GM12878 (cell line): ENCODE results near the gene SFMBT1. TPM values are rescaled to one million over a fixed set of nuclear protein-coding genes. Genes with fewer than 3 reads are reported as not detected.

Experiments
- ATAC-seq: fragments of 200-7000 bp; cut with Tn5 transposase; 3 replicates; pipeline ENCODE4 v1.9.1; 2020; ENCODE audit warnings: mild to moderate bottlenecking, moderate library complexity
- BruUV-seq: library from RNA; stranded (reverse); fragments of 400-500 nt; replicated peaks from 2 replicates; lab custom pipeline; 2021; lab: Mats Ljungman, UMichigan
- CTCF ChIA-PET: fragments of 300-600 bp; sonication (Branson Sonifier 250); formaldehyde crosslinking; extraction: SDS; loops from one replicate; lab custom pipeline; 2021; ENCODE audit warnings: inconsistent platforms; lab: Yijun Ruan, JAX
- POLR2A ChIA-PET: fragments of 350-600 bp; formaldehyde crosslinking; extraction: SDS; loops from one replicate; lab custom pipeline; 2021; ENCODE audit warnings: inconsistent platforms; lab: Charles Lee
- RAD21 ChIA-PET: fragments of 300-600 bp; sonication (Branson Sonifier 250); formaldehyde crosslinking; loops from one replicate; lab custom pipeline; 2023; ENCODE audit warnings: antibody characterized with exemption; ENCODE audit not compliant: unreplicated experiment; lab: Charles Lee
- SMC1A ChIA-PET: fragments of 300-600 bp; sonication (Branson Sonifier 250); formaldehyde crosslinking; loops from one replicate; lab custom pipeline; 2023; ENCODE audit not compliant: unreplicated experiment, uncharacterized antibody; lab: Charles Lee
- DNase-seq: peaks from one replicate; pipeline ENCODE4 v3.0.0-alpha.2; 2011; ENCODE audit warnings: low read depth, low spot score
- FAIRE-seq: peaks from 3 replicates; lab custom pipeline; 2011; peaks lifted over from hg19 to GRCh38; lab: Jason Lieb, UNC
- H2AFZ ChIP-seq: 2 replicates; pipeline ENCODE4 v1.6.0; 2011; ENCODE audit warnings: low read depth, low read length, control low read depth; ENCODE audit not compliant: control insufficient read depth
- H3K27ac ChIP-seq: 2 replicates; pipeline ENCODE4 v1.5.1; 2011; ENCODE audit warnings: control low read depth; ENCODE audit not compliant: control insufficient read depth, insufficient read depth
- H3K27me3 ChIP-seq, 2 experiments: replicated peaks in 1 of 2; 2 replicates each; pipeline versions ENCODE4 v1.6.0 to v1.6.1; 2011; ENCODE audit warnings: low read length in 1 of 2; ENCODE audit not compliant: control insufficient read depth in 2 of 2, insufficient read depth in 2 of 2
- H3K36me3 ChIP-seq, 2 experiments: 2 replicates each; pipeline ENCODE4 v1.5.1; 2011; ENCODE audit warnings: low read length in 1 of 2; ENCODE audit not compliant: control insufficient read depth in 2 of 2, insufficient read depth in 2 of 2
- H3K4me1 ChIP-seq: 2 replicates; pipeline ENCODE4 v1.6.1; 2011; ENCODE audit warnings: mild to moderate bottlenecking, low read length, moderate library complexity, mixed read lengths; ENCODE audit not compliant: control insufficient read depth, insufficient read depth
- H3K4me2 ChIP-seq: 2 replicates; pipeline ENCODE4 v1.6.0; 2011; ENCODE audit warnings: control low read depth; ENCODE audit not compliant: control insufficient read depth, insufficient read depth
- H3K4me3 ChIP-seq: fragments of 200-600 bp; sonication (generic); 2 replicates; pipeline ENCODE4 v1.5.1; 2016
- H3K79me2 ChIP-seq: 2 replicates; pipeline ENCODE4 v1.6.0; 2011; ENCODE audit warnings: low read length; ENCODE audit not compliant: control insufficient read depth, insufficient read depth
- H3K9ac ChIP-seq: 2 replicates; pipeline ENCODE4 v1.8.0; 2011; ENCODE audit warnings: low read length, control low read depth, mixed read lengths; ENCODE audit not compliant: control insufficient read depth, insufficient read depth
- H3K9me3 ChIP-seq: replicated peaks from 3 replicates; pipeline ENCODE4 v1.5.1; 2011; ENCODE audit warnings: mild to moderate bottlenecking, low read length; ENCODE audit not compliant: control insufficient read depth, insufficient read depth
- H4K20me1 ChIP-seq: 2 replicates; pipeline ENCODE4 v1.6.0; 2011; ENCODE audit not compliant: control insufficient read depth, insufficient read depth
- BHLHE40 ChIP-seq, 2 experiments: fragments of 450-650 bp in 1 of 2; IDR thresholded peaks; 2 replicates each; pipeline ENCODE4 v1.6.1; 2011 to 2017; ENCODE audit warnings: low read depth in 2 of 2, borderline replicate concordance in 1 of 2, improper control_type of control experiment in 1 of 2, low read length in 1 of 2, mild to moderate bottlenecking in 1 of 2
- GABPA ChIP-seq: IDR thresholded peaks from 2 replicates; pipeline ENCODE4 v1.6.1; 2014; ENCODE audit warnings: antibody characterized with exemption, low read depth, mild to moderate bottlenecking, inconsistent platforms
- MEF2B ChIP-seq: fragments of 450-650 bp; IDR thresholded peaks from 2 replicates; pipeline ENCODE4 v1.6.1; 2018; ENCODE audit warnings: mild to moderate bottlenecking, moderate library complexity; ENCODE audit not compliant: partially characterized antibody, poor library complexity, severe bottlenecking
- MTA3 ChIP-seq: IDR thresholded peaks from 2 replicates; pipeline ENCODE4 v1.6.1; 2012; ENCODE audit warnings: low read length, inconsistent platforms, borderline replicate concordance
- MXI1 ChIP-seq: fragments of 150-350 bp; IDR thresholded peaks from 2 replicates; pipeline ENCODE4 v1.6.1; 2011; ENCODE audit warnings: low read depth, mild to moderate bottlenecking, inconsistent platforms, low read length, improper control_type of control experiment
- POU2F2 ChIP-seq: IDR thresholded peaks from 3 replicates; pipeline ENCODE4 v1.6.1; 2011; ENCODE audit warnings: low read depth, mild to moderate bottlenecking, low read length, borderline replicate concordance
- RAD21 ChIP-seq: IDR thresholded peaks from 2 replicates; pipeline ENCODE4 v1.6.1; 2011; ENCODE audit warnings: mild to moderate bottlenecking, low read depth, low read length, moderate library complexity; ENCODE audit not compliant: insufficient read depth
- RCOR1 ChIP-seq: conservative IDR thresholded peaks from 2 replicates; pipeline ENCODE4 v1.6.1; 2012; ENCODE audit warnings: low read depth, low read length, improper control_type of control experiment
- RELA ChIP-seq: fragments of 450-650 bp; IDR thresholded peaks from 2 replicates; pipeline ENCODE4 v1.8.0; 2014; ENCODE audit warnings: borderline replicate concordance; ENCODE audit not compliant: partially characterized antibody
- SIN3A ChIP-seq: IDR thresholded peaks from 2 replicates; pipeline ENCODE4 v1.6.1; 2012; ENCODE audit warnings: low read depth, low read length, improper control_type of control experiment
- SMARCA5 ChIP-seq: fragments of 450-650 bp; IDR thresholded peaks from 2 replicates; pipeline ENCODE4 v1.6.1; 2017; ENCODE audit warnings: mild to moderate bottlenecking
- SMC3 ChIP-seq: IDR thresholded peaks from 2 replicates; pipeline ENCODE4 v1.6.1; 2011; ENCODE audit warnings: low read length, improper control_type of control experiment, borderline replicate concordance
- SREBF1 ChIP-seq: IDR thresholded peaks from 2 replicates; pipeline ENCODE4 v1.6.1; 2012; ENCODE audit warnings: mild to moderate bottlenecking, low read length
- WRNIP1 ChIP-seq: IDR thresholded peaks from 2 replicates; pipeline ENCODE4 v1.6.1; 2011; ENCODE audit warnings: low read depth, low read length, improper control_type of control experiment, borderline replicate concordance
- YBX1 ChIP-seq: fragments of 450-650 bp; IDR thresholded peaks from 2 replicates; pipeline ENCODE4 v1.6.1; 2016; ENCODE audit warnings: antibody characterized with exemption
- WGBS: methylation state at CpG from one replicate; pipeline ENCODE4 v1.1.6; 2016; ENCODE audit warnings: low lambda C conversion rate; ENCODE audit not compliant: insufficient replicate concordance, insufficient coverage; ENCODE audit errors: missing lambda C conversion rate; 5-methylcytosine and 5-hydroxymethylcytosine counted together
- in situ Hi-C: fragments of 300-500 bp; cut with MboI; formaldehyde crosslinking; loops from 9 replicates; pipeline ENCODE4 v1.14.3; 2018; ENCODE audit warnings: mixed read lengths
- intact Hi-C: fragments of 100-400 bp; cut with micrococcal nuclease; formaldehyde crosslinking; loops from one replicate; pipeline ENCODE4 v1.14.2; 2022; ENCODE audit not compliant: unreplicated experiment
- polyA plus RNA-seq, 11 experiments: library from polyadenylated mRNA; depleted of rRNA in 4 of 11; unstranded in 6 of 11; stranded (reverse) in 5 of 11; fragments of >200 nt; fragmentation: Nextera tagmentation in 4 of 11; fragmentation: Illumina TruSeq in 1 of 11; extraction: Ambion mirVana in 4 of 11; extraction: Trizol in 1 of 11; gene quantifications; 1 replicate in 1 of 11; 2 replicates in 10 of 11; pipeline versions ENCODE4 v1.2.1 to v1.2.3, GENCODE V29; 2011 to 2016; ENCODE audit warnings: inconsistent platforms in 2 of 11, missing spikeins in 2 of 11, low read depth in 1 of 11
- total RNA-seq, 4 experiments: library from RNA; depleted of rRNA in 3 of 4; stranded (reverse); fragments of >200 nt in 3 of 4; fragmentation: Illumina TruSeq in 1 of 4; extraction: Trizol in 1 of 4; gene quantifications; 2 replicates each; pipeline versions ENCODE4 v1.2.1 to v1.2.3, GENCODE V29; 2013 to 2021
- TF ChIP-seq, protein P1 (sequence below): IDR thresholded peaks from 2 replicates; pipeline ENCODE4 v1.6.1; 2011; ENCODE audit warnings: borderline replicate concordance, low read depth, mild to moderate bottlenecking, moderate library complexity, mixed read lengths, low read length; ENCODE audit not compliant: insufficient read depth; ENCODE audit errors: extremely low read length
- TF ChIP-seq, protein P2 (sequence below): IDR thresholded peaks from 2 replicates; pipeline ENCODE4 v1.6.1; 2012; ENCODE audit warnings: low read length, inconsistent platforms
- TF ChIP-seq, protein P3 (sequence below): fragments of 450-650 bp; IDR thresholded peaks from 2 replicates; pipeline ENCODE4 v1.6.1; 2017; ENCODE audit warnings: low read depth, mild to moderate bottlenecking, moderate library complexity

The SFMBT1 gene
- total and polyA plus RNA-seq, 10 of the 15 experiments (the other 5 are each of a cell fraction or from before 2014, with no cell fraction given), result 3.2 to 19.5 (median 11.4) TPM

DNA sequence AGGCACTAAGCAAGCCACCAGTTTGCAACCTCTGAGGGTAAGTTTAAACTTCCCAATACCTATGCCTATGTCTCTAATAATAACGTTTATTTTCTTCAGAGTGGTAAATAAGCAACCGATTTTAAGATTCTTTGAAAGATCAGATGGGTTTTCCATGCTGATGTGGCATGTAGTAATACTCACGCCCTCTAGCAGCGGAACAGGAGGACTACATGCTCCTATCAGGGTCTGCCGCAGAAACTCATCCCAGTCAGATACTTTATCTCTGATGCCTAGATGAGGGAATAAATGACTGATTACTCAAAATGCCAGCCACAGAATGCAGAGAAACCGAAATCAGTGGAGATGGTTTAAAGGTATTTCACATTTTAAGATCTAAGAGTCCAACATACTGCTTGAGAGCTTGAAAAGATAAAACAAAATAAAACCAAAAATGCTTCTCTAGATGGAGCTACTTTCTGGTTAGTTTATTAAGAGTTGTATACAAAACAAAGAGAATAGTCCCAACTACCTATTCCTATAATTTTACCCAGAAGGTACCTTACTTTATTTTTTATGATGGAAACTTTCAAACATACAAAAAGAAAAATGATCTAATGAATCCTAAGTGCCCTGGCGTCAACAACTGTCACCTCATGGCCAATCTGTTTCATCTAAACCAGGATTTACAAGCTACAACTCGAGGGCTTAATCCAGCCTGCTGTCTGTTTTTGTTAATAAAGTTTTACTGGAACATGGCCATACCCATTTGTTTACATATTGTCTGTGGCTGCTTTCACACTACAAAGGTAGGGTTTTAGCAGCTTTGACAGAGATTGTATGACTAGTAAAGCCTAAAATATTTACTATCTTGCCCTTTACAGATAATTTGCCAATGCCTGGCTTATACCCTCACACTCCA is 111.0 kb downstream of the SFMBT1 start:
- peak; percentile 11 for DNase-seq
- Histone ChIP-seq H3K9me3 (no peaks in the 10 kb centered on the region), H3K36me3 (peaks cover 0 to 1% of the 10 kb centered on the region in 2 experiments; a peak in 1 of 4 replicates), H3K9ac (no peak overlapping the region), H3K27me3 (no peaks in the 10 kb centered on the region), H2AFZ (peak overlapping the region; percentile 67), H3K4me2 (no peak overlapping the region), H3K4me1 (no peaks in the 10 kb centered on the region), H3K27ac (no peak overlapping the region), H3K79me2 (no peaks in the 10 kb centered on the region), H4K20me1 (no peaks in the 10 kb centered on the region), H3K4me3 (no peak overlapping the region)
- RAD21 ChIA-PET, result interaction anchor here (0.6 to 2.3 kb wide), 12 partner anchors 14 to 1435 kb away, joined by 3 to 8 read pairs (median 3); partner anchors contain the start of gene DCAF1
- intact Hi-C loops (loop anchor here (1.0 to 5.0 kb wide), 3 partner anchors 84 to 193 kb away; no protein-coding TSS in a partner anchor), in situ Hi-C loops (no loop called here)
- WGBS, result 20% methylated on average over 8 of the region's 8 CpGs
- BruUV-seq, result no TSS peak
- CTCF ChIA-PET, result interaction anchor here (0.7 to 6.0 kb wide), 35 partner anchors 7 to 303 kb away, joined by 3 to 56 read pairs (median 5); no protein-coding TSS in a partner anchor
- FAIRE-seq, result peak; percentile 98
- SMC1A ChIA-PET, result interaction anchor here (0.8 to 2.1 kb wide), 19 partner anchors 14 to 191 kb away, joined by 3 to 8 read pairs (median 4); no protein-coding TSS in a partner anchor
- POLR2A ChIA-PET, result no interaction called here
- ATAC-seq, result peak; percentile 97
- TF ChIP-seq, protein P1, sequence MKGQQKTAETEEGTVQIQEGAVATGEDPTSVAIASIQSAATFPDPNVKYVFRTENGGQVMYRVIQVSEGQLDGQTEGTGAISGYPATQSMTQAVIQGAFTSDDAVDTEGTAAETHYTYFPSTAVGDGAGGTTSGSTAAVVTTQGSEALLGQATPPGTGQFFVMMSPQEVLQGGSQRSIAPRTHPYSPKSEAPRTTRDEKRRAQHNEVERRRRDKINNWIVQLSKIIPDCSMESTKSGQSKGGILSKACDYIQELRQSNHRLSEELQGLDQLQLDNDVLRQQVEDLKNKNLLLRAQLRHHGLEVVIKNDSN, result no peak
- TF ChIP-seq SMC3 (peak; percentile 79), SREBF1 (no peak), RCOR1 (no peak), RELA (no peak), SIN3A (no peak), YBX1 (no peak), MTA3 (no peak), MEF2B (no peak), POU2F2 (no peak), GABPA (no peak), WRNIP1 (0 out of 2 replicates have a peak, but pooled peaks have one; percentile 66), SMARCA5 (peak; percentile 39; the same call in 1 of the 2 replicates), RAD21 (peak; percentile 67), BHLHE40 (IDR thresholded peaks at IDR 0.05; ENCODE audit: borderline replicate concordance in 1 of 2, low read depth in 2 of 2, low read length in 1 of 2) (no peak), MXI1 (no peak)
- TF ChIP-seq, protein P2, sequence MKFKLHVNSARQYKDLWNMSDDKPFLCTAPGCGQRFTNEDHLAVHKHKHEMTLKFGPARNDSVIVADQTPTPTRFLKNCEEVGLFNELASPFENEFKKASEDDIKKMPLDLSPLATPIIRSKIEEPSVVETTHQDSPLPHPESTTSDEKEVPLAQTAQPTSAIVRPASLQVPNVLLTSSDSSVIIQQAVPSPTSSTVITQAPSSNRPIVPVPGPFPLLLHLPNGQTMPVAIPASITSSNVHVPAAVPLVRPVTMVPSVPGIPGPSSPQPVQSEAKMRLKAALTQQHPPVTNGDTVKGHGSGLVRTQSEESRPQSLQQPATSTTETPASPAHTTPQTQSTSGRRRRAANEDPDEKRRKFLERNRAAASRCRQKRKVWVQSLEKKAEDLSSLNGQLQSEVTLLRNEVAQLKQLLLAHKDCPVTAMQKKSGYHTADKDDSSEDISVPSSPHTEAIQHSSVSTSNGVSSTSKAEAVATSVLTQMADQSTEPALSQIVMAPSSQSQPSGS, result no peak
- TF ChIP-seq, protein P3, sequence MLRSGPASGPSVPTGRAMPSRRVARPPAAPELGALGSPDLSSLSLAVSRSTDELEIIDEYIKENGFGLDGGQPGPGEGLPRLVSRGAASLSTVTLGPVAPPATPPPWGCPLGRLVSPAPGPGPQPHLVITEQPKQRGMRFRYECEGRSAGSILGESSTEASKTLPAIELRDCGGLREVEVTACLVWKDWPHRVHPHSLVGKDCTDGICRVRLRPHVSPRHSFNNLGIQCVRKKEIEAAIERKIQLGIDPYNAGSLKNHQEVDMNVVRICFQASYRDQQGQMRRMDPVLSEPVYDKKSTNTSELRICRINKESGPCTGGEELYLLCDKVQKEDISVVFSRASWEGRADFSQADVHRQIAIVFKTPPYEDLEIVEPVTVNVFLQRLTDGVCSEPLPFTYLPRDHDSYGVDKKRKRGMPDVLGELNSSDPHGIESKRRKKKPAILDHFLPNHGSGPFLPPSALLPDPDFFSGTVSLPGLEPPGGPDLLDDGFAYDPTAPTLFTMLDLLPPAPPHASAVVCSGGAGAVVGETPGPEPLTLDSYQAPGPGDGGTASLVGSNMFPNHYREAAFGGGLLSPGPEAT, result no peak
